Panc1 (cell line): ENCODE measurements around the gene NR1I2. TPM values are rescaled to one million over a fixed set of nuclear protein-coding genes. Genes with fewer than 3 reads are reported as not detected.

Experiments
- ATAC-seq: fragments of 200-7000 bp; cut with Tn5 transposase; 2 replicates; pipeline ENCODE4 v1.9.1; 2020; ENCODE audit warnings: mild to moderate bottlenecking, moderate library complexity
- BruUV-seq: library from RNA; stranded (reverse); fragments of 400-500 nt; replicated peaks from 2 replicates; lab custom pipeline; 2021; lab: Mats Ljungman, UMichigan
- CTCF ChIA-PET: fragments of 300-600 bp; sonication (Branson Sonifier 250); formaldehyde crosslinking; loops from one replicate; lab custom pipeline; 2022; ENCODE audit warnings: antibody characterized with exemption; lab: Charles Lee
- POLR2A ChIA-PET: fragments of 300-600 bp; sonication (Branson Sonifier 250); formaldehyde crosslinking; loops from one replicate; lab custom pipeline; 2022; ENCODE audit warnings: antibody characterized with exemption; lab: Charles Lee
- DNase-seq: peaks from one replicate; pipeline ENCODE4 v3.0.0-alpha.2; 2010; ENCODE audit warnings: low read depth, low spot score
- H3K27ac ChIP-seq: 2 replicates; pipeline ENCODE4 v1.5.1; 2011; ENCODE audit warnings: mild to moderate bottlenecking, low read length, inconsistent platforms
- H3K27me3 ChIP-seq: fragments of 200-500 bp; sonication (Bioruptor generic); 2 replicates; pipeline ENCODE4 v1.6.0; 2014; ENCODE audit warnings: low read length, inconsistent platforms; ENCODE audit not compliant: control insufficient read depth, insufficient read depth
- H3K36me3 ChIP-seq: fragments of 200-500 bp; sonication (Bioruptor generic); 2 replicates; pipeline ENCODE4 v1.5.1; 2014; ENCODE audit warnings: inconsistent platforms, mild to moderate bottlenecking, low read length, moderate library complexity; ENCODE audit not compliant: control insufficient read depth, insufficient read depth
- H3K4me1 ChIP-seq: 2 replicates; pipeline ENCODE4 v1.5.1; 2011; ENCODE audit warnings: inconsistent platforms, mild to moderate bottlenecking, low read length, moderate library complexity; ENCODE audit not compliant: control insufficient read depth, insufficient read depth
- H3K4me3 ChIP-seq, 2 experiments: 2 replicates each; pipeline ENCODE4 v1.5.1; 2011 to 2012; ENCODE audit warnings: low read depth in 2 of 2, low read length in 2 of 2, mild to moderate bottlenecking in 2 of 2, inconsistent platforms in 1 of 2, moderate library complexity in 1 of 2
- H3K9me3 ChIP-seq: fragments of 200-500 bp; sonication (Bioruptor generic); 2 replicates; pipeline ENCODE4 v1.5.1; 2014; ENCODE audit warnings: low read depth, mild to moderate bottlenecking, inconsistent platforms, low read length, moderate library complexity; ENCODE audit not compliant: control insufficient read depth, insufficient read depth
- POLR2AphosphoS5 ChIP-seq: IDR thresholded peaks from 2 replicates; pipeline ENCODE4 v1.6.1; 2012; ENCODE audit warnings: mild to moderate bottlenecking, low read depth, low read length, moderate library complexity
- REST ChIP-seq, 2 experiments: IDR thresholded peaks; 2 replicates each; pipeline ENCODE4 v1.6.1; 2011 to 2012; ENCODE audit warnings: low read depth in 2 of 2, control low read depth in 1 of 2, low read length in 1 of 2, mild to moderate bottlenecking in 1 of 2, moderate library complexity in 1 of 2; ENCODE audit not compliant: insufficient read depth in 1 of 2
- SIN3A ChIP-seq: IDR thresholded peaks from 2 replicates; pipeline ENCODE4 v1.6.1; 2012; ENCODE audit warnings: low read depth, mild to moderate bottlenecking, low read length, moderate library complexity, borderline replicate concordance; ENCODE audit not compliant: insufficient read depth
- TCF7L2 ChIP-seq: IDR thresholded peaks from 2 replicates; pipeline ENCODE4 v1.6.1; 2011; ENCODE audit warnings: mild to moderate bottlenecking, low read depth, low read length, inconsistent platforms
- in situ Hi-C: cut with HindIII; loops from 2 replicates; pipeline ENCODE4 v1.10.0; 2016; ENCODE audit warnings: low sequenced_read_pairs, low pct_unique_long_range_greater_than_20kb
- intact Hi-C: fragments of 100-400 bp; cut with micrococcal nuclease; formaldehyde crosslinking; loops from one replicate; pipeline ENCODE4 v1.10.0; 2022; ENCODE audit not compliant: unreplicated experiment
- total RNA-seq: library from RNA; stranded (reverse); gene quantifications from one replicate; pipeline ENCODE4 v1.2.1, GENCODE V29; 2021; ENCODE audit not compliant: unreplicated experiment
- TF ChIP-seq, protein P1 (sequence below): fragments of 450-650 bp; IDR thresholded peaks from 2 replicates; pipeline ENCODE4 v1.5.1; 2017; ENCODE audit warnings: mild to moderate bottlenecking

NR1I2 gene
- total RNA-seq, 1 experiment from 2014 or later: not detected

- no peaks in the 10 kb centered on the region for H3K9me3 ChIP-seq
- TF ChIP-seq, protein P1, sequence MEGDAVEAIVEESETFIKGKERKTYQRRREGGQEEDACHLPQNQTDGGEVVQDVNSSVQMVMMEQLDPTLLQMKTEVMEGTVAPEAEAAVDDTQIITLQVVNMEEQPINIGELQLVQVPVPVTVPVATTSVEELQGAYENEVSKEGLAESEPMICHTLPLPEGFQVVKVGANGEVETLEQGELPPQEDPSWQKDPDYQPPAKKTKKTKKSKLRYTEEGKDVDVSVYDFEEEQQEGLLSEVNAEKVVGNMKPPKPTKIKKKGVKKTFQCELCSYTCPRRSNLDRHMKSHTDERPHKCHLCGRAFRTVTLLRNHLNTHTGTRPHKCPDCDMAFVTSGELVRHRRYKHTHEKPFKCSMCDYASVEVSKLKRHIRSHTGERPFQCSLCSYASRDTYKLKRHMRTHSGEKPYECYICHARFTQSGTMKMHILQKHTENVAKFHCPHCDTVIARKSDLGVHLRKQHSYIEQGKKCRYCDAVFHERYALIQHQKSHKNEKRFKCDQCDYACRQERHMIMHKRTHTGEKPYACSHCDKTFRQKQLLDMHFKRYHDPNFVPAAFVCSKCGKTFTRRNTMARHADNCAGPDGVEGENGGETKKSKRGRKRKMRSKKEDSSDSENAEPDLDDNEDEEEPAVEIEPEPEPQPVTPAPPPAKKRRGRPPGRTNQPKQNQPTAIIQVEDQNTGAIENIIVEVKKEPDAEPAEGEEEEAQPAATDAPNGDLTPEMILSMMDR: no peak
- TF ChIP-seq TCF7L2 (no peak), POLR2AphosphoS5 (no peak), REST (IDR thresholded peaks at IDR 0.05; ENCODE audit: insufficient read depth in 1 of 2, low read depth in 2 of 2, low read length in 1 of 2) (no peak), SIN3A (no peak)
- no peak for ATAC-seq
- intact Hi-C loops (no loop called here), in situ Hi-C loops (no loop called here)
- ChIA-PET CTCF (no interaction called here), POLR2A (no interaction called here)
- no peak for DNase-seq
- H3K36me3 ChIP-seq: no peaks in the 10 kb centered on the region
- H3K4me1 ChIP-seq: no peaks in the 10 kb centered on the region
- no TSS peak for BruUV-seq
- no peaks in the 10 kb centered on the region for H3K27me3 ChIP-seq
- H3K4me3 ChIP-seq: no peak overlapping the region
- H3K27ac ChIP-seq: no peak overlapping the region
Observed at GRCh38 chr3:119786409-119786808, 4.5 kb downstream of the NR1I2 start.

DNA sequence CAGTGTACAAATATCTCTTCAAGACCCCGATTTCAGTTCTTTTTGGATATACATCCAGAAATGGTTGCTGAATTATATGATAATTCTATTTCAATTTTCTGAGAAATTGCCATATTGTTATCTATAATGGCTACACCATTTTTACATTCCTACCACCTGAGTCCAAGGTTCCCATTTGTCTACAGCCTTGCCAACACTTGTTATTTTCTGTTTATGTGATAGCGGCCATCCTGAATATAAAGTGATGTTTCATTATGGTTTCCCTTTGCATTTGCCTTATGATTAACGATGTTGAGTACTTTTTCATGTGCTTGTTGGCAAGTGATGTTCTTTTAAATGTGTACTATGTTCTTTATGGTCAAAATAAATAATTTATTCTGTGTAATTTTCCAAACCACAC is 8.5 kb downstream of the NR1I2 start:
- H3K27ac ChIP-seq: no peak overlapping the region
- in situ Hi-C loops: no loop called here

More for the DNA sequence above, 8.5 kb downstream of the NR1I2 start:
- Histone ChIP-seq H3K9me3 (no peaks in the 10 kb centered on the region), H3K27me3 (no peaks in the 10 kb centered on the region), H3K36me3 (no peaks in the 10 kb centered on the region), H3K4me1 (no peaks in the 10 kb centered on the region), H3K4me3 (no peak overlapping the region)
- no peak for ATAC-seq
- BruUV-seq: no TSS peak
- no peak for DNase-seq
- no peak for TF ChIP-seq TCF7L2
- TF ChIP-seq, protein P1: no peak
- TF ChIP-seq SIN3A: no peak
- TF ChIP-seq REST (IDR thresholded peaks at IDR 0.05; ENCODE audit: insufficient read depth in 1 of 2, low read depth in 2 of 2, low read length in 1 of 2): no peak
- no peak for TF ChIP-seq POLR2AphosphoS5
- intact Hi-C loops: no loop called here
- ChIA-PET POLR2A (no interaction called here), CTCF (no interaction called here)
